ENCODE measurements around the gene RNF111.
"Not testable (repeated sequence)": the region's sequence is repeated elsewhere in the genome, so short reads cannot be mapped to it uniquely, and the experiment has no call there.

Gene RNF111

DNA sequence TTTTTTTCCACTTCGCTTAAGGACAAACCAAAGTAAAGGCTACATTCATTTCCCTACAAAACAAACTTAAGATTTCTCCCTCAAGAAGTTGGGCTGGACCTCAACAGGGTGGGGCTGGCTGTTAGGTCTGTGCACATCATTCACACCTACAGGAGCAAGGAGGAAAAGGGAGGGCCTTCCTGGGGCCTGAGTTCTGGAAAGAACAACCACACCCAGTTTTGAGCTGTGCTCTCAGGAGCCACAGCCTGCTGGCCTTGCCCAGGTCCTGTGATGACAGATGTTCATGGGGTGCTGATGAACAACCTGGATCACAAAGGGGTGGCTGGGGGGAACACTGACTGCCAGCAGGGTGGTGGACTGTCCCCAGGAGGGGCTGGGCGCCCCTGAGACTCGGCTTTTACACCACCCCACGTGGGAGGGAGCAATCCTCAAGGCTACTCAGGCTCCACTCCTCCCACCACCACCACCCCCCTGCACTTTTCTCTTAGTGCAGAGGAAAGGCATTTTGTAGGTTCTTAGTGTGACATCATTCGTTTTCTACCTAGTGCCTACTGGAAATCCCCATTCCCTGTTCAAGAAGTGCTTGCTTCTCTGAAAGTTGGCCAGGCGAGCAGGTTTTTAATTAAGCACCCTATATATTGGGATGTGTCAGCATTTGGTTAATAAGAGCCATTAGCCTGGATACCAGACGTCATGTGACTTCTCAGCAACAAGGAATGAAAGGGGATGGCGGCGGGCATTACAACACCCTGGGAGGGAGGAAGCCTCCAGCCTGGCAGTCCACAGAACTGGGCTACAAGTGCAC lies 153.2 kb downstream of the RNF111 start:
- DNase-seq, result no peak

GRCh38 chr15:59143281-59143680 lies 155.8 kb downstream of the RNF111 start:
- no peak for DNase-seq

DNA sequence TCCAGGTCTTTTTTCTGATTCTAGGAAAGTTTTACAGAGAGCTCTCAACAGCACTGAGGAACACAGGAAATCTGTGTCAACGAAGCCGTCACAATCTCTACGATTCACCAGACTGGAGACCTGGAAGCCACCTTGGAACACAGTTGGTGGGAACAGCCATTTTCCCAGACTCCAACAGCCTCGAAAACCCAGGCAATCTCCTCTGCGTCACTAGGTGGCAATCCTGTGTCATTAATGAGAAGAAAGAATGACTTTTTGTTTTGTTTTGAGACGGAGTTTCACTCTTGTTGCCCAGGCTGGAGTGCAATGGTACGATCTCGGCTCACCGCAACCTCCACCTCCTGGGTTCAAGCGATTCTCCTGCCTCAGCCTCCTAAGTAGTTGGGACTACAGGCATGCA lies 157.1 kb downstream of the RNF111 start:
- DNase-seq, result not testable (repeated sequence)
